GM23338 (cell line): ENCODE data around the gene TFPT.

Experiments
- CREB1 ChIP-seq: fragments of 250-450 bp; sonication (Bioruptor Pico); IDR thresholded peaks from 2 replicates; pipeline ENCODE4 v1.5.0; 2020; ENCODE audit warnings: low read depth, mild to moderate bottlenecking, moderate library complexity
- CTCF ChIP-seq, 2 experiments: fragments of 200-600 bp in 1 of 2; sonication (generic) in 1 of 2; conservative IDR thresholded peaks; 2 replicates each; pipeline versions ENCODE4 v1.5.1 to v1.6.1; 2016 to 2017; ENCODE audit warnings: antibody characterized with exemption in 2 of 2, low read depth in 2 of 2, mild to moderate bottlenecking in 2 of 2, moderate library complexity in 1 of 2
- ETS1 ChIP-seq: IDR thresholded peaks from 2 replicates; pipeline ENCODE4 v1.6.1; 2016; ENCODE audit warnings: antibody characterized with exemption
- EZH2 ChIP-seq: fragments of 200-600 bp; sonication (generic); IDR thresholded peaks from one replicate; pipeline ENCODE4 v1.8.0; 2017; ENCODE audit warnings: antibody characterized with exemption, mild to moderate bottlenecking, low read depth; ENCODE audit not compliant: unreplicated experiment
- EZH2phosphoT487 ChIP-seq: fragments of 200-600 bp; sonication (generic); IDR thresholded peaks from one replicate; pipeline ENCODE4 v1.8.1; 2018; ENCODE audit warnings: antibody characterized with exemption; ENCODE audit not compliant: unreplicated experiment
- JUNB ChIP-seq: IDR thresholded peaks from one replicate; pipeline ENCODE4 v1.6.1; 2016; ENCODE audit warnings: antibody characterized with exemption; ENCODE audit not compliant: unreplicated experiment
- NANOG ChIP-seq: IDR thresholded peaks from 2 replicates; pipeline ENCODE4 v1.6.1; 2016; ENCODE audit warnings: antibody characterized with exemption, borderline replicate concordance
- POLR2AphosphoS5 ChIP-seq: IDR thresholded peaks from 2 replicates; pipeline ENCODE4 v1.6.1; 2016; ENCODE audit warnings: antibody characterized with exemption, low read depth
- REST ChIP-seq: IDR thresholded peaks from one replicate; pipeline ENCODE4 v1.6.1; 2018; ENCODE audit warnings: antibody characterized with exemption; ENCODE audit not compliant: unreplicated experiment
- STAT1 ChIP-seq: IDR thresholded peaks from one replicate; pipeline ENCODE4 v1.6.1; 2016; ENCODE audit warnings: antibody characterized with exemption; ENCODE audit not compliant: unreplicated experiment
- ZNF331 ChIP-seq: fragments of 250-450 bp; sonication (Bioruptor Pico); IDR thresholded peaks from 2 replicates; pipeline ENCODE4 v1.5.0; 2020; ENCODE audit warnings: low read depth, mild to moderate bottlenecking, moderate library complexity
- ZNF462 ChIP-seq: fragments of 250-450 bp; sonication (Bioruptor Pico); IDR thresholded peaks from 2 replicates; pipeline ENCODE4 v1.5.0; 2020; ENCODE audit warnings: mild to moderate bottlenecking, moderate library complexity

GRCh38 chr19:54138489-54139256 is 23.2 kb upstream of the TFPT start:
- TF ChIP-seq EZH2phosphoT487 (no peak), CTCF (conservative IDR thresholded peaks at IDR 0.05; ENCODE audit: low read depth in 2 of 2) (no peak), REST (no peak), EZH2 (no peak), POLR2AphosphoS5 (no peak), CREB1 (CRISPR knock-in tag) (no peak), JUNB (no peak), ETS1 (no peak), STAT1 (no peak), NANOG (no peak), ZNF331 (CRISPR knock-in tag) (no peak), ZNF462 (CRISPR knock-in tag) (no peak)
